Measurements from ENCODE around the gene ZNF414. TPM values are rescaled to one million over a fixed set of nuclear protein-coding genes. Genes with fewer than 3 reads are reported as not detected.
A peak's percentile ranks its signal among the peaks of the same experiment; 100 is the strongest.

Gene ZNF414
- total and polyA plus RNA-seq, 2 of the 4 experiments (the other 2 are of a cell fraction) = 3.2 to 14.2 TPM

DNA sequence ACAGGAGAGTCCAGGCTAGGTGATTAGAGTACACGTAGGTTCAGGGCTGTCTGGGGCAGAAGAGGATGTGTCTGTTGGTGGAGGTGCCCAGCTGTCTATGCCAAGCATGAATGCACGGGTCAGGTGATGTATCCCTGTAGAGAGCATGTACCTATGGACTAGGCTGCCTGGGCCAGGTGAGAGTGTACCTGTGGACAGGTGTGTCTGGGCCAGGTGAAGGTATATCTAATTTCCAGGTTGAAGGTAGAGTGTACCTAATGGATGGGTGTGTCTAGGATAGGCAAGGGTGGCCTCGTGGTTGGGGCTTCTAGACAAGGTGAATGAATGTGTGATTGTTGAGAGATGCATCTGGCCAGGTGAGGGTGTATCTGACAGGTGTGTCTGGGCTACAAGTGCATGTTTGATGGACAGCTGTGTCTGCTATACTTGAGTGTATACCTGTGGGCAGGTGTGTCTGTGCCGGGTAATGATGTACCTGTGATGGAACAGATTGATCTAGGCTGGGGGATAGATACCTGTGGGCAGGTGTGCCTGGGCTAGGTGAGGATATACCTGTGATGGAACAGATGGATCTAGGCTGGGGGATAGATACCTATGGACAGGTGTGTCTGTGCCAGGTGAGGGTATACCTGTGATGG is 15.5 kb upstream of the ZNF414 start:
- Histone ChIP-seq H3K14ac (replicated peaks; ENCODE audit: low read depth, low read length) (no peak overlapping the region), H3K23ac (ENCODE audit: low read depth, low read length) (no peak overlapping the region), H3K9me1 (ENCODE audit: insufficient read depth, low read length) (peaks cover 27% of the 10 kb centered on the region), H2AK9ac (replicated peaks; ENCODE audit: low read depth, low read length, poor library complexity) (peak overlapping the region; percentile 81), H2AK5ac (ENCODE audit: low read depth, low read length) (0 out of 2 replicates have a peak overlapping the region, but pooled peaks have one; percentile 4), H4K8ac (ENCODE audit: low read depth in 2 of 2, low read length in 2 of 2) (no peak overlapping the region), H4K5ac (ENCODE audit: low read depth, low read length) (no peak overlapping the region), H3K9me3 (ENCODE audit: control insufficient read depth, insufficient read depth, low read length) (no peaks in the 10 kb centered on the region), H2BK5ac (ENCODE audit: low read depth, low read length, poor library complexity, severe bottlenecking) (no peak overlapping the region), H2BK120ac (ENCODE audit: low read depth, low read length) (no peak overlapping the region), H3K9ac (ENCODE audit: low read depth, low read length) (no peak overlapping the region), H3K27me3 (ENCODE audit: control insufficient read depth, insufficient read depth, low read length) (no peaks in the 10 kb centered on the region), H3K79me1 (ENCODE audit: low read depth in 1 of 2, low read length in 2 of 2) (peaks cover 24 to 32% of the 10 kb centered on the region in 2 experiments), H3K56ac (ENCODE audit: extremely low read depth, insufficient read depth, low read length) (no peak overlapping the region), H4K91ac (ENCODE audit: insufficient read depth, low read depth, low read length) (no peak overlapping the region), H2BK20ac (ENCODE audit: low read depth, low read length) (no peak overlapping the region), H3K4me2 (ENCODE audit: low read depth, low read length) (no peak overlapping the region), H3K4ac (ENCODE audit: low read depth, low read length) (no peak overlapping the region), H2BK15ac (ENCODE audit: low read depth, low read length) (no peak overlapping the region), H3K36me3 (ENCODE audit: control insufficient read depth, insufficient read depth, low read length) (no peaks in the 10 kb centered on the region), H2AFZ (replicated peaks; ENCODE audit: low read length, poor library complexity) (peak overlapping the region; percentile 33), H3K27ac (ENCODE audit: insufficient read depth, low read length) (no peak overlapping the region), H3K4me3 (ENCODE audit: insufficient read depth, low read depth, low read length) (no peak overlapping the region), H3K4me1 (ENCODE audit: control insufficient read depth, insufficient read depth, low read length) (peaks cover 4% of the 10 kb centered on the region), H4K20me1 (ENCODE audit: insufficient read depth, low read length) (peaks cover 24% of the 10 kb centered on the region; the same call in 1 of the 2 replicates), H3K18ac (ENCODE audit: low read depth, low read length) (no peak overlapping the region)
- no peak for DNase-seq
- intact Hi-C loops (cut with micrococcal nuclease) (no loop called here), dilution Hi-C loops (cut with HindIII; ENCODE audit: low sequenced_read_pairs, unreplicated experiment) (no loop called here), in situ Hi-C loops (cut with MboI; ENCODE audit: low sequenced_read_pairs) (no loop called here)
- no peak for TF ChIP-seq RAD21 (IDR thresholded peaks at IDR 0.05; ENCODE audit: low read length)
- no peak for TF ChIP-seq FOS (IDR thresholded peaks at IDR 0.05; ENCODE audit: low read depth, low read length)
- TF ChIP-seq, protein P1, sequence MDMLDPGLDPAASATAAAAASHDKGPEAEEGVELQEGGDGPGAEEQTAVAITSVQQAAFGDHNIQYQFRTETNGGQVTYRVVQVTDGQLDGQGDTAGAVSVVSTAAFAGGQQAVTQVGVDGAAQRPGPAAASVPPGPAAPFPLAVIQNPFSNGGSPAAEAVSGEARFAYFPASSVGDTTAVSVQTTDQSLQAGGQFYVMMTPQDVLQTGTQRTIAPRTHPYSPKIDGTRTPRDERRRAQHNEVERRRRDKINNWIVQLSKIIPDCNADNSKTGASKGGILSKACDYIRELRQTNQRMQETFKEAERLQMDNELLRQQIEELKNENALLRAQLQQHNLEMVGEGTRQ (IDR thresholded peaks at IDR 0.05; ENCODE audit: low read depth, low read length) = no peak
- TF ChIP-seq, protein P2, sequence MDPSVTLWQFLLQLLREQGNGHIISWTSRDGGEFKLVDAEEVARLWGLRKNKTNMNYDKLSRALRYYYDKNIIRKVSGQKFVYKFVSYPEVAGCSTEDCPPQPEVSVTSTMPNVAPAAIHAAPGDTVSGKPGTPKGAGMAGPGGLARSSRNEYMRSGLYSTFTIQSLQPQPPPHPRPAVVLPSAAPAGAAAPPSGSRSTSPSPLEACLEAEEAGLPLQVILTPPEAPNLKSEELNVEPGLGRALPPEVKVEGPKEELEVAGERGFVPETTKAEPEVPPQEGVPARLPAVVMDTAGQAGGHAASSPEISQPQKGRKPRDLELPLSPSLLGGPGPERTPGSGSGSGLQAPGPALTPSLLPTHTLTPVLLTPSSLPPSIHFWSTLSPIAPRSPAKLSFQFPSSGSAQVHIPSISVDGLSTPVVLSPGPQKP (IDR thresholded peaks at IDR 0.05; ENCODE audit: borderline replicate concordance, low read depth, low read length) = no peak
- no peak for TF ChIP-seq RCOR1 (IDR thresholded peaks at IDR 0.05; ENCODE audit: insufficient replicate concordance, low read length)
- TF ChIP-seq NFE2L2 (IDR thresholded peaks at IDR 0.05; ENCODE audit: low read depth, low read length) = no peak
- no peak for TF ChIP-seq CEBPB (IDR thresholded peaks at IDR 0.05; ENCODE audit: low read depth, low read length)
- no peak for TF ChIP-seq BHLHE40 (IDR thresholded peaks at IDR 0.05; ENCODE audit: low read depth, low read length)
- TF ChIP-seq MAFK (IDR thresholded peaks at IDR 0.05; ENCODE audit: low read depth, low read length) = no peak
- no peak for TF ChIP-seq POLR2A (IDR thresholded peaks at IDR 0.05; ENCODE audit: low read depth, low read length)
- no peak for TF ChIP-seq MAZ (IDR thresholded peaks at IDR 0.05; ENCODE audit: borderline replicate concordance, low read depth, low read length)
- TF ChIP-seq MXI1 (IDR thresholded peaks at IDR 0.05; ENCODE audit: borderline replicate concordance, low read depth, low read length) = no peak
- TF ChIP-seq RFX5 (IDR thresholded peaks at IDR 0.05; ENCODE audit: low read depth, low read length) = no peak
- no peak for TF ChIP-seq CHD1 (IDR thresholded peaks at IDR 0.05; ENCODE audit: low read depth, low read length)
- WGBS, 2 experiments (ENCODE audit: extremely low coverage in 2 of 2, insufficient read length in 1 of 2) = 91% methylated on average over 2 of the region's 4 CpGs; no CpG with 5 or more reads in 1 of the 2 experiments
- no peak for ATAC-seq (ENCODE audit: low read depth)
- POLR2A ChIA-PET (ENCODE audit: unreplicated experiment) = no interaction called here
- CTCF ChIA-PET = no interaction called here
- BruUV-seq (replicated peaks) = no TSS peak

Data from IMR-90 (cell line).